ENCODE measurements around the gene LTO1. TPM values are rescaled to one million over a fixed set of nuclear protein-coding genes. Genes with fewer than 3 reads are reported as not detected.

The LTO1 gene
- polyA plus RNA-seq, 2 of the 4 experiments (the other 2 are of a cell fraction): 25.1 to 27.0 TPM

GRCh38 chr11:69644071-69644961, 30.8 kb downstream of the LTO1 start (continued):
- TF ChIP-seq PBX3 (IDR thresholded peaks at IDR 0.05) (0 out of 2 replicates have a peak, but pooled peaks have one; percentile 3), E2F6 (IDR thresholded peaks at IDR 0.05; ENCODE audit: borderline replicate concordance, low read depth) (peak; percentile 78; the same call in 1 of the 2 replicates)

- FAIRE-seq (no peak), ATAC-seq (no peak), DNase-seq (ENCODE audit: low read depth in 1 of 2, low spot score in 1 of 2) (no peak)
- Histone ChIP-seq H3K4me3 (peak overlapping the region; percentile 91), H3K27ac (peak overlapping the region; percentile 95 to 96), H3K4me2 (peak overlapping the region; percentile 88), H3K9me3 (no peaks in the 10 kb centered on the region), H3K4me1 (peaks cover 47% of the 10 kb centered on the region)
- WGBS (ENCODE audit: missing lambda C conversion rate): 19% methylated on average over 14 of the region's 27 CpGs
- peak; percentile 11; the same call in 1 of the 2 replicates for TF ChIP-seq POLR2A (IDR thresholded peaks at IDR 0.05; ENCODE audit: low read length)
- TF ChIP-seq MAX (IDR thresholded peaks at IDR 0.05): no peak
- TF ChIP-seq ESRRA (IDR thresholded peaks at IDR 0.05; ENCODE audit: borderline replicate concordance, low read length): no peak
- 0 out of 2 replicates have a peak, but pooled peaks have one; percentile 20 for TF ChIP-seq MYC (IDR thresholded peaks at IDR 0.05; ENCODE audit: borderline replicate concordance, low read length)
- TF ChIP-seq NFE2L2 (conservative IDR thresholded peaks at IDR 0.05; ENCODE audit: low read length): no peak
- TF ChIP-seq HMGXB4 (CRISPR knock-in tag; IDR thresholded peaks at IDR 0.05; ENCODE audit: borderline replicate concordance): no peak
- peak; percentile 47 for TF ChIP-seq CTCF (IDR thresholded peaks at IDR 0.05)
- no peak for TF ChIP-seq CBX8 (IDR thresholded peaks at IDR 0.05)
- CTCF ChIA-PET: interaction anchor here (0.6 to 8.0 kb wide), 61 partner anchors 10 to 810 kb away, joined by 3 to 262 read pairs (median 4); partner anchors contain the start of genes LTO1 and MYEOV
- POLR2A ChIA-PET: interaction anchor here (1.2 to 8.9 kb wide), 3 partner anchors 147 to 542 kb away, joined by 3 to 188 read pairs (median 4); partner anchors contain the start of gene MYEOV
Measured at GRCh38 chr11:69643646-69644045, 31.5 kb downstream of the LTO1 start.

- Histone ChIP-seq H3K4me1 (peaks cover 45% of the 10 kb centered on the region), H3K4me3 (peak overlapping the region; percentile 91), H3K4me2 (peak overlapping the region; percentile 88), H3K27ac (peak overlapping the region; percentile 95 to 96), H3K9me3 (no peaks in the 10 kb centered on the region)
- WGBS (ENCODE audit: missing lambda C conversion rate): 0% methylated on average over 26 of the region's 81 CpGs
- DNase-seq (ENCODE audit: low read depth in 1 of 2, low spot score in 1 of 2): peak; percentile 55 to 80
- FAIRE-seq: no peak
- POLR2A ChIA-PET: interaction anchor here (1.2 to 8.9 kb wide), 3 partner anchors 146 to 541 kb away, joined by 3 to 188 read pairs (median 4); partner anchors contain the start of gene MYEOV
- CTCF ChIA-PET: interaction anchor here (0.7 to 8.0 kb wide), 60 partner anchors 9 to 810 kb away, joined by 3 to 262 read pairs (median 4); partner anchors contain the start of genes LTO1 and MYEOV
- ATAC-seq: peak; percentile 13 to 41; a peak in 4 of 6 replicates
- TF ChIP-seq ZFP36 (IDR thresholded peaks at IDR 0.05; ENCODE audit: borderline replicate concordance, partially characterized antibody) (no peak), EHF (CRISPR knock-in tag; IDR thresholded peaks at IDR 0.05) (no peak), CTCF (IDR thresholded peaks at IDR 0.05) (peak; percentile 90), JUN (IDR thresholded peaks at IDR 0.05) (peak in 1 of 2 experiments; percentile 59; a peak in 4 of 5 replicates), MAZ (IDR thresholded peaks at IDR 0.05; ENCODE audit: borderline replicate concordance, low read depth, low read length) (no peak), E2F6 (IDR thresholded peaks at IDR 0.05; ENCODE audit: borderline replicate concordance, low read depth) (peak; percentile 58; the same call in 1 of the 2 replicates), POLR2AphosphoS2 (conservative IDR thresholded peaks at IDR 0.05; ENCODE audit: low read length) (0 out of 2 replicates have a peak, but pooled peaks have one; percentile 59), USF2 (IDR thresholded peaks at IDR 0.05) (no peak), BCL3 (IDR thresholded peaks at IDR 0.05) (no peak), KDM5A (IDR thresholded peaks at IDR 0.05) (peak; percentile 60)
Measured at GRCh38 chr11:69642913-69643632, 32.1 kb downstream of the LTO1 start.

All from A549 (cell line).